HT1080 (cell line): ENCODE results near the gene STXBP5. TPM values are rescaled to one million over a fixed set of nuclear protein-coding genes. Genes with fewer than 3 reads are reported as not detected.

ENCODE experiments used
- DNase-seq: peaks from one replicate; pipeline ENCODE4 v3.0.0-alpha.2; 2015; ENCODE audit warnings: low read depth
- polyA plus RNA-seq, 2 experiments: library from polyadenylated mRNA; depleted of rRNA; stranded (reverse); fragments of >200 nt; gene quantifications; 2 replicates each; pipeline ENCODE4 v1.2.3, GENCODE V29; 2015
- total RNA-seq: library from RNA; depleted of rRNA; stranded (reverse); fragments of >200 nt; shearing (Covaris generic); gene quantifications from 2 replicates; pipeline ENCODE4 v1.2.3, GENCODE V29; 2014; rRNA removed

STXBP5 gene
- 23.3 and 28.0 TPM in 2 replicates for total RNA-seq
- 9.7 and 11.1 TPM in 2 replicates for polyA plus RNA-seq (2015; cell fraction: cytosol; rRNA removed)
- 11.9 and 12.7 TPM in 2 replicates for polyA plus RNA-seq (2015; cell fraction: nucleus; rRNA removed)

- DNase-seq, result peak; percentile 36
Measured at GRCh38 chr6:147204060-147204785, at the start of gene STXBP5. Gene STXBP5, plus strand, starts transcription at chr6:147204417. Its CDS starts 116 bp downstream, at chr6:147204533.

GRCh38 chr6:147154454-147154853 lies 49.8 kb upstream of the STXBP5 start:
- peak; percentile 80 for DNase-seq

GRCh38 chr6:147156218-147156617 lies 48.0 kb upstream of the STXBP5 start:
- DNase-seq, result no peak

- DNase-seq, result peak; percentile 66
Measured at GRCh38 chr6:147156799-147157382, 47.3 kb upstream of the STXBP5 start.

- no peak for DNase-seq
Measured at GRCh38 chr6:147157930-147158329, 46.3 kb upstream of the STXBP5 start.

GRCh38 chr6:147158881-147159280 lies 45.3 kb upstream of the STXBP5 start:
- DNase-seq, result no peak

GRCh38 chr6:147159536-147160374 lies 44.5 kb upstream of the STXBP5 start:
- no peak for DNase-seq

GRCh38 chr6:147160593-147160992 lies 43.6 kb upstream of the STXBP5 start:
- no peak for DNase-seq

- no peak for DNase-seq
Measured at GRCh38 chr6:147161253-147161973, 42.8 kb upstream of the STXBP5 start.

GRCh38 chr6:147161974-147162495 lies 42.2 kb upstream of the STXBP5 start:
- DNase-seq, result peak; percentile 65

- no peak for DNase-seq
Measured at GRCh38 chr6:147164761-147165160, 39.5 kb upstream of the STXBP5 start.

GRCh38 chr6:147166360-147166944 lies 37.8 kb upstream of the STXBP5 start:
- no peak for DNase-seq

- no peak for DNase-seq
Measured at GRCh38 chr6:147166992-147167391, 37.2 kb upstream of the STXBP5 start.

GRCh38 chr6:147167576-147168461 lies 36.4 kb upstream of the STXBP5 start:
- DNase-seq, result no peak

- DNase-seq, result no peak
Measured at GRCh38 chr6:147169529-147169928, 34.7 kb upstream of the STXBP5 start.

- peak; percentile 71 for DNase-seq
Measured at GRCh38 chr6:147170269-147170668, 33.9 kb upstream of the STXBP5 start.

GRCh38 chr6:147173140-147173539 lies 31.1 kb upstream of the STXBP5 start:
- no peak for DNase-seq

- DNase-seq, result no peak
Measured at GRCh38 chr6:147173675-147174308, 30.4 kb upstream of the STXBP5 start.

- no peak for DNase-seq
Measured at GRCh38 chr6:147176795-147177194, 27.4 kb upstream of the STXBP5 start.
